Caco-2 (cell line): Measurements from ENCODE around the gene NOX4. TPM values are rescaled to one million over a fixed set of nuclear protein-coding genes. Genes with fewer than 3 reads are reported as not detected.

Source experiments
- BruUV-seq: library from RNA; stranded (reverse); fragments of 400-500 nt; replicated peaks from 2 replicates; lab custom pipeline; 2021; lab: Mats Ljungman, UMichigan
- CTCF ChIA-PET: fragments of 300-600 bp; sonication (Branson Sonifier 250); formaldehyde crosslinking; loops from one replicate; lab custom pipeline; 2022; ENCODE audit warnings: antibody characterized with exemption; lab: Charles Lee
- POLR2A ChIA-PET: fragments of 300-600 bp; sonication (Branson Sonifier 250); formaldehyde crosslinking; loops from one replicate; lab custom pipeline; 2022; ENCODE audit warnings: antibody characterized with exemption; lab: Charles Lee
- DNase-seq, 2 experiments: peaks; one replicate each; pipeline versions ENCODE4 v3.0.0 to v3.0.0-alpha.2; 2020 to 2022
- H3K27me3 ChIP-seq: replicated peaks from 2 replicates; pipeline ENCODE4 v1.6.0; 2011; ENCODE audit warnings: low read length; ENCODE audit not compliant: control insufficient read depth, insufficient read depth
- H3K36me3 ChIP-seq: 2 replicates; pipeline ENCODE4 v1.5.1; 2011; ENCODE audit warnings: low read length; ENCODE audit not compliant: control insufficient read depth, insufficient read depth
- H3K4me1 ChIP-seq: fragments of 250-450 bp; sonication (Bioruptor Pico); 2 replicates; pipeline ENCODE4 v1.5.1; 2020; ENCODE audit warnings: mild to moderate bottlenecking
- H3K4me3 ChIP-seq: 2 replicates; pipeline ENCODE4 v1.5.1; 2011; ENCODE audit warnings: low read depth, mild to moderate bottlenecking, control low read depth, low read length
- H3K9me3 ChIP-seq: fragments of 250-450 bp; sonication (Bioruptor Pico); 2 replicates; pipeline ENCODE4 v1.5.1; 2020; ENCODE audit warnings: mild to moderate bottlenecking, moderate library complexity
- H3K27ac Mint-ChIP-seq: one replicate; pipeline ENCODE4 v1.8.0; 2022; ENCODE audit warnings: mixed read lengths; ENCODE audit not compliant: unreplicated experiment
- H3K27me3 Mint-ChIP-seq: one replicate; pipeline ENCODE4 v1.8.0; 2022; ENCODE audit warnings: mixed read lengths; ENCODE audit not compliant: insufficient read depth, unreplicated experiment
- H3K36me3 Mint-ChIP-seq: one replicate; pipeline ENCODE4 v1.8.0; 2022; ENCODE audit warnings: mild to moderate bottlenecking, mixed read lengths; ENCODE audit not compliant: insufficient read depth, unreplicated experiment
- H3K4me1 Mint-ChIP-seq: one replicate; pipeline ENCODE4 v1.8.0; 2022; ENCODE audit warnings: low read depth, mixed read lengths; ENCODE audit not compliant: unreplicated experiment
- H3K4me3 Mint-ChIP-seq: one replicate; pipeline ENCODE4 v1.8.0; 2022; ENCODE audit warnings: mild to moderate bottlenecking, moderate library complexity, mixed read lengths; ENCODE audit not compliant: unreplicated experiment
- H3K9me3 Mint-ChIP-seq: one replicate; pipeline ENCODE4 v1.8.0; 2022; ENCODE audit warnings: mixed read lengths; ENCODE audit not compliant: unreplicated experiment
- intact Hi-C: fragments of 100-400 bp; cut with micrococcal nuclease; formaldehyde crosslinking; loops from one replicate; pipeline ENCODE4 v1.10.0; 2022; ENCODE audit not compliant: unreplicated experiment
- total RNA-seq: library from RNA; stranded (reverse); gene quantifications from 2 replicates; pipeline ENCODE4 v1.2.3, GENCODE V29; 2022
- TF ChIP-seq, protein P1 (sequence below), 2 experiments: fragments of 200-600 bp in 1 of 2; IDR thresholded peaks; 1 replicate in 1 of 2; 2 replicates in 1 of 2; pipeline versions ENCODE4 v1.5.1 to v1.8.0; 2011 to 2022; ENCODE audit warnings: antibody characterized with exemption in 1 of 2, control low read depth in 1 of 2, inconsistent platforms in 1 of 2, low read depth in 1 of 2, low read length in 1 of 2, mild to moderate bottlenecking in 1 of 2, moderate library complexity in 1 of 2; ENCODE audit not compliant: insufficient read depth in 1 of 2, severe bottlenecking in 1 of 2, unreplicated experiment in 1 of 2

NOX4 gene
- total RNA-seq, 1 experiment from 2014 or later: not detected

DNA sequence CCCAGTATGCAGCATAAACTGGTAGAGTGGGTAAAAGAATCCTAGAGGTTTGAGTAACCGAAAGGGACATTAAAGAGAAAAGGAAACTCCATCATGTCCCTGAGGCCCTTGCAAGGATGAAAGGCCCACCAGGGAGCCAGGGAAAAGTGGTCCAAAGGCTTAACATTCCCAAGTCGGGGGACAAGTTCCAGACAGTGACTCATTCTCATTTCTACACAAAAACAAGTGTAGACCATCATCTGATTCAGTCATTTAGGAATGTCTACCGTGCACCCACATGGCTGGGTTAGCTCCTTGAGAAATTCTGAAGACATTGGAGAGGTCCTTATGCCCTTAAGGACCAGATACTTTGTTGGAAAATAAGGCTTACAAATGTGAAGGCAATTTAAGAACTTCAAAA, 4.8 kb upstream of the NOX4 start:
- no peaks in the 10 kb centered on the region for H3K9me3 ChIP-seq
- no peaks in the 10 kb centered on the region for H3K4me1 ChIP-seq
- no peak overlapping the region for H3K4me3 Mint-ChIP-seq
- intact Hi-C loops: no loop called here
- H3K27ac Mint-ChIP-seq: no peak overlapping the region
- DNase-seq: no peak
- POLR2A ChIA-PET: no interaction called here
- no peaks in the 10 kb centered on the region for H3K9me3 Mint-ChIP-seq
- H3K27me3 ChIP-seq: no peaks in the 10 kb centered on the region
- H3K36me3 Mint-ChIP-seq: no peaks in the 10 kb centered on the region
- H3K36me3 ChIP-seq: no peaks in the 10 kb centered on the region
- no peak overlapping the region for H3K4me3 ChIP-seq
- no peaks in the 10 kb centered on the region for H3K4me1 Mint-ChIP-seq
- TF ChIP-seq, protein P1, sequence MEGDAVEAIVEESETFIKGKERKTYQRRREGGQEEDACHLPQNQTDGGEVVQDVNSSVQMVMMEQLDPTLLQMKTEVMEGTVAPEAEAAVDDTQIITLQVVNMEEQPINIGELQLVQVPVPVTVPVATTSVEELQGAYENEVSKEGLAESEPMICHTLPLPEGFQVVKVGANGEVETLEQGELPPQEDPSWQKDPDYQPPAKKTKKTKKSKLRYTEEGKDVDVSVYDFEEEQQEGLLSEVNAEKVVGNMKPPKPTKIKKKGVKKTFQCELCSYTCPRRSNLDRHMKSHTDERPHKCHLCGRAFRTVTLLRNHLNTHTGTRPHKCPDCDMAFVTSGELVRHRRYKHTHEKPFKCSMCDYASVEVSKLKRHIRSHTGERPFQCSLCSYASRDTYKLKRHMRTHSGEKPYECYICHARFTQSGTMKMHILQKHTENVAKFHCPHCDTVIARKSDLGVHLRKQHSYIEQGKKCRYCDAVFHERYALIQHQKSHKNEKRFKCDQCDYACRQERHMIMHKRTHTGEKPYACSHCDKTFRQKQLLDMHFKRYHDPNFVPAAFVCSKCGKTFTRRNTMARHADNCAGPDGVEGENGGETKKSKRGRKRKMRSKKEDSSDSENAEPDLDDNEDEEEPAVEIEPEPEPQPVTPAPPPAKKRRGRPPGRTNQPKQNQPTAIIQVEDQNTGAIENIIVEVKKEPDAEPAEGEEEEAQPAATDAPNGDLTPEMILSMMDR (IDR thresholded peaks at IDR 0.05; ENCODE audit: insufficient read depth in 1 of 2, low read depth in 1 of 2, low read length in 1 of 2, severe bottlenecking in 1 of 2, unreplicated experiment in 1 of 2): no peak
- CTCF ChIA-PET: interaction anchor here (2.2 kb wide), 1 partner anchor 119 kb away, joined by 8 read pairs; no protein-coding TSS in a partner anchor
- no TSS peak for BruUV-seq
- no peaks in the 10 kb centered on the region for H3K27me3 Mint-ChIP-seq

DNA sequence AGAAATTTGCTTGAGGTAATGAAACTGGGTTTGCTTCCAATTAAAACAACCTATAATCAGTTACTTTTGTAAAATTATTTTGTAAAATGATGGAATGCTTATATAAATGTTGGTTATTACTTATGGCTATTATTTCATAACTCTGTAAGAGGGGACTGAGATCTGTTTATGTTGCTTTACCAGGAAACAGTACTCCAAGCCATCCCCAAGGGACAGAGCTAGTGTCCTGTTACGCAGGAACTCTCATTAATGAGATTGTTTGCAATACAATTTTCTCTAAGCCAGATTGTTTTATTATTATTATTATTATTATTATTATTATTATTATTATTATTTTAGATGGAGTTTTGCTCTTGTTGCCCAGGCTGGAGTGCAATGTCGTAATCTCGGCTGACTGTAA, 2.3 kb upstream of the NOX4 start:
- no peaks in the 10 kb centered on the region for H3K27me3 ChIP-seq
- POLR2A ChIA-PET: no interaction called here

DNA sequence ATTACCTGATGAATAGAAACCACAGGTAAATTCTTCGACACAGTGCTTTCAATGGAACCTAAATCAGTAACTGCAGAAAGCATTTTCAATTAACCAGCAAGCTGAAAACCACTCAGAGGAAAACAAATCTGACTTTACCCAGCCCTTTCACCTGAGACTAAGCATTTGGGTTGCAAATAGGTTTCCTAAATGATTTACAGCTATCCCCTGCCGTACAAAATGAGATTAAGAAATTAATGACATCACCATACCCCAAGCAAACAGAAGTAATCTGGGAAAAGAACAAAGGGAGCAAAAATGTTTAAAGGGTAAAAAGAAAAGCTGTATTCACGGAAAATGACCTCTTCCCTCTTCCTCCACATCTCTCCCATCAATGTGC, 584 bp downstream of the NOX4 start:
- POLR2A ChIA-PET: no interaction called here
- Histone ChIP-seq H3K27me3 (no peaks in the 10 kb centered on the region), H3K36me3 (no peaks in the 10 kb centered on the region), H3K9me3 (no peaks in the 10 kb centered on the region), H3K4me3 (no peak overlapping the region), H3K4me1 (0 out of 2 replicates have a peak, but pooled peaks cover 3% of the 10 kb centered on the region)
- intact Hi-C loops: loop anchor here (5.0 kb wide), 1 partner anchor 48 kb away; no protein-coding TSS in a partner anchor
- CTCF ChIA-PET: no interaction called here
- Mint-ChIP-seq H3K27me3 (no peaks in the 10 kb centered on the region), H3K4me3 (no peak overlapping the region), H3K27ac (no peak overlapping the region), H3K9me3 (no peaks in the 10 kb centered on the region), H3K36me3 (no peaks in the 10 kb centered on the region), H3K4me1 (no peaks in the 10 kb centered on the region)
- BruUV-seq: no TSS peak
- DNase-seq: no peak
- TF ChIP-seq, protein P1 (IDR thresholded peaks at IDR 0.05; ENCODE audit: insufficient read depth in 1 of 2, low read depth in 1 of 2, low read length in 1 of 2, severe bottlenecking in 1 of 2, unreplicated experiment in 1 of 2): no peak

More for the DNA sequence above, 2.3 kb upstream of the NOX4 start:
- H3K4me3 ChIP-seq: no peak overlapping the region
- no peak overlapping the region for H3K4me3 Mint-ChIP-seq
- TF ChIP-seq, protein P1 (IDR thresholded peaks at IDR 0.05; ENCODE audit: insufficient read depth in 1 of 2, low read depth in 1 of 2, low read length in 1 of 2, severe bottlenecking in 1 of 2, unreplicated experiment in 1 of 2): no peak
- DNase-seq: no peak
- no TSS peak for BruUV-seq
- H3K36me3 Mint-ChIP-seq: no peaks in the 10 kb centered on the region
- H3K4me1 Mint-ChIP-seq: no peaks in the 10 kb centered on the region
- no peaks in the 10 kb centered on the region for H3K27me3 Mint-ChIP-seq
- no peaks in the 10 kb centered on the region for H3K9me3 ChIP-seq
- H3K36me3 ChIP-seq: no peaks in the 10 kb centered on the region
- intact Hi-C loops: loop anchor here (5.0 kb wide), 1 partner anchor 51 kb away; no protein-coding TSS in a partner anchor
- no peak overlapping the region for H3K27ac Mint-ChIP-seq
- H3K9me3 Mint-ChIP-seq: no peaks in the 10 kb centered on the region
- 0 out of 2 replicates have a peak, but pooled peaks cover 3% of the 10 kb centered on the region for H3K4me1 ChIP-seq
- CTCF ChIA-PET: no interaction called here
